ENCODE results near the gene CKMT2. TPM values are rescaled to one million over a fixed set of nuclear protein-coding genes. Genes with fewer than 3 reads are reported as not detected.

Gene CKMT2
- total and polyA plus RNA-seq, 2 of the 4 experiments (the other 2 are of a cell fraction), result 0.21 to 0.36 TPM

DNA sequence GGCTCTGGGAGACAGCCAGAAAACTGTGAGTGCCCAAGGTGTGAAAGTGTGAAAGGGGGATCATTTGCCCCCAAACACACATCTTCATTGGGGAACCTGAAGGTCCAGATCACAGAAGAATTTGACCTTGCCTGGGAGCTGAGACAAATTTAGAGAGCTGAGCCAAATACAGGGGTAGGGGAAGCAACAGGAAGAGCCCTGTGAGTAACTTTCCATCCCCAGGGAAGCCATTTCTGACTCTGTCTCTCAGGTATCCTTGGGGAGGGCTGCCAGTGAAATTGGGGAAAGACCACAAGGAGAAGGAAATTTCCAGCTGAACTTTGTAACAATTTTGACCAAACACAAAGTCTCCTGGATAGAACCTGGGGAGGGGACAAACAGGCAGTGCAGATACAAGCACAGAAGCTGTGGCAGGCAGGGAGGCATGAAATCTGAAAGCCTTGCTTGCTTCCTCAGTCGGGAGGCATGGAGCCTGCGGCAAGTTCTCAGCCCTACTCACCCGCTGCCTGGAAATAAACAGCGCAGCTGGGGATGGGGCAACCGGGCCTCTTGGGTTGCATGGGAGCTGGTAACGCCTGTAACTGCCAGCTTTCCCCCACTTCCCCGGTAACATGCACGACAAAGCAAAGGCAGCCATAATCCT, 36.8 kb downstream of the CKMT2 start:
- Histone ChIP-seq H3K4ac (ENCODE audit: low read depth, low read length) (peak overlapping the region; percentile 41), H3K9ac (ENCODE audit: low read depth, low read length) (no peak overlapping the region), H3K36me3 (ENCODE audit: control insufficient read depth, insufficient read depth, low read length) (no peaks in the 10 kb centered on the region), H4K5ac (ENCODE audit: low read depth, low read length) (no peak overlapping the region), H4K91ac (ENCODE audit: insufficient read depth, low read depth, low read length) (no peak overlapping the region; the same call in 1 of the 2 replicates), H4K8ac (ENCODE audit: low read depth in 2 of 2, low read length in 2 of 2) (peak overlapping the region in 1 of 2 experiments; percentile 22; a peak in 1 of 4 replicates), H2BK20ac (ENCODE audit: low read depth, low read length) (peak overlapping the region; percentile 46), H4K20me1 (ENCODE audit: insufficient read depth, low read length) (no peaks in the 10 kb centered on the region), H2AK9ac (replicated peaks; ENCODE audit: low read depth, low read length, poor library complexity) (peak overlapping the region; percentile 20), H2BK5ac (ENCODE audit: low read depth, low read length, poor library complexity, severe bottlenecking) (peak overlapping the region; percentile 12), H3K56ac (ENCODE audit: extremely low read depth, insufficient read depth, low read length) (no peak overlapping the region), H2BK15ac (ENCODE audit: low read depth, low read length) (peak overlapping the region; percentile 86; the same call in 1 of the 3 replicates), H2BK120ac (ENCODE audit: low read depth, low read length) (no peak overlapping the region), H3K9me1 (ENCODE audit: insufficient read depth, low read length) (peaks cover 4% of the 10 kb centered on the region; the same call in 1 of the 2 replicates), H3K79me1 (ENCODE audit: low read depth in 1 of 2, low read length in 2 of 2) (peaks cover 19 to 35% of the 10 kb centered on the region in 2 experiments), H3K4me1 (ENCODE audit: control insufficient read depth, insufficient read depth, low read length) (peaks cover 9% of the 10 kb centered on the region), H3K9me3 (ENCODE audit: control insufficient read depth, insufficient read depth, low read length) (no peaks in the 10 kb centered on the region), H3K4me2 (ENCODE audit: low read depth, low read length) (no peak overlapping the region), H3K18ac (ENCODE audit: low read depth, low read length) (no peak overlapping the region), H3K14ac (replicated peaks; ENCODE audit: low read depth, low read length) (no peak overlapping the region), H3K27me3 (ENCODE audit: control insufficient read depth, insufficient read depth, low read length) (no peaks in the 10 kb centered on the region), H2AK5ac (ENCODE audit: low read depth, low read length) (peak overlapping the region; percentile 72; the same call in 1 of the 2 replicates), H3K23ac (ENCODE audit: low read depth, low read length) (no peak overlapping the region), H2AFZ (replicated peaks; ENCODE audit: low read length, poor library complexity) (no peak overlapping the region), H3K4me3 (ENCODE audit: insufficient read depth, low read depth, low read length) (no peak overlapping the region), H3K27ac (ENCODE audit: insufficient read depth, low read length) (no peak overlapping the region)
- ChIA-PET CTCF (interaction anchor here (0.9 kb wide), 1 partner anchor 29 kb away, joined by 3 read pairs; no protein-coding TSS in a partner anchor), POLR2A (ENCODE audit: unreplicated experiment) (no interaction called here)
- no TSS peak for BruUV-seq (replicated peaks)
- 93% methylated on average over 3 of the region's 8 CpGs; no CpG with 5 or more reads in 1 of the 2 experiments for WGBS, 2 experiments (ENCODE audit: extremely low coverage in 2 of 2, insufficient read length in 1 of 2)
- intact Hi-C loops (cut with micrococcal nuclease), result no loop called here
- dilution Hi-C loops (cut with HindIII; ENCODE audit: low sequenced_read_pairs, unreplicated experiment), result no loop called here
- TF ChIP-seq FOS (IDR thresholded peaks at IDR 0.05; ENCODE audit: low read depth, low read length) (no peak), RFX5 (IDR thresholded peaks at IDR 0.05; ENCODE audit: low read depth, low read length) (no peak), BHLHE40 (IDR thresholded peaks at IDR 0.05; ENCODE audit: low read depth, low read length) (no peak), NFE2L2 (IDR thresholded peaks at IDR 0.05; ENCODE audit: low read depth, low read length) (no peak), MAFK (IDR thresholded peaks at IDR 0.05; ENCODE audit: low read depth, low read length) (no peak), RAD21 (IDR thresholded peaks at IDR 0.05; ENCODE audit: low read length) (no peak), CEBPB (IDR thresholded peaks at IDR 0.05; ENCODE audit: low read depth, low read length) (no peak), RCOR1 (IDR thresholded peaks at IDR 0.05; ENCODE audit: insufficient replicate concordance, low read length) (no peak), MAZ (IDR thresholded peaks at IDR 0.05; ENCODE audit: borderline replicate concordance, low read depth, low read length) (no peak)
- TF ChIP-seq, protein P1, sequence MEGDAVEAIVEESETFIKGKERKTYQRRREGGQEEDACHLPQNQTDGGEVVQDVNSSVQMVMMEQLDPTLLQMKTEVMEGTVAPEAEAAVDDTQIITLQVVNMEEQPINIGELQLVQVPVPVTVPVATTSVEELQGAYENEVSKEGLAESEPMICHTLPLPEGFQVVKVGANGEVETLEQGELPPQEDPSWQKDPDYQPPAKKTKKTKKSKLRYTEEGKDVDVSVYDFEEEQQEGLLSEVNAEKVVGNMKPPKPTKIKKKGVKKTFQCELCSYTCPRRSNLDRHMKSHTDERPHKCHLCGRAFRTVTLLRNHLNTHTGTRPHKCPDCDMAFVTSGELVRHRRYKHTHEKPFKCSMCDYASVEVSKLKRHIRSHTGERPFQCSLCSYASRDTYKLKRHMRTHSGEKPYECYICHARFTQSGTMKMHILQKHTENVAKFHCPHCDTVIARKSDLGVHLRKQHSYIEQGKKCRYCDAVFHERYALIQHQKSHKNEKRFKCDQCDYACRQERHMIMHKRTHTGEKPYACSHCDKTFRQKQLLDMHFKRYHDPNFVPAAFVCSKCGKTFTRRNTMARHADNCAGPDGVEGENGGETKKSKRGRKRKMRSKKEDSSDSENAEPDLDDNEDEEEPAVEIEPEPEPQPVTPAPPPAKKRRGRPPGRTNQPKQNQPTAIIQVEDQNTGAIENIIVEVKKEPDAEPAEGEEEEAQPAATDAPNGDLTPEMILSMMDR (conservative IDR thresholded peaks at IDR 0.05; ENCODE audit: low read depth, low read length), result no peak
- TF ChIP-seq, protein P2, sequence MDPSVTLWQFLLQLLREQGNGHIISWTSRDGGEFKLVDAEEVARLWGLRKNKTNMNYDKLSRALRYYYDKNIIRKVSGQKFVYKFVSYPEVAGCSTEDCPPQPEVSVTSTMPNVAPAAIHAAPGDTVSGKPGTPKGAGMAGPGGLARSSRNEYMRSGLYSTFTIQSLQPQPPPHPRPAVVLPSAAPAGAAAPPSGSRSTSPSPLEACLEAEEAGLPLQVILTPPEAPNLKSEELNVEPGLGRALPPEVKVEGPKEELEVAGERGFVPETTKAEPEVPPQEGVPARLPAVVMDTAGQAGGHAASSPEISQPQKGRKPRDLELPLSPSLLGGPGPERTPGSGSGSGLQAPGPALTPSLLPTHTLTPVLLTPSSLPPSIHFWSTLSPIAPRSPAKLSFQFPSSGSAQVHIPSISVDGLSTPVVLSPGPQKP (IDR thresholded peaks at IDR 0.05; ENCODE audit: borderline replicate concordance, low read depth, low read length), result no peak
- TF ChIP-seq, protein P3, sequence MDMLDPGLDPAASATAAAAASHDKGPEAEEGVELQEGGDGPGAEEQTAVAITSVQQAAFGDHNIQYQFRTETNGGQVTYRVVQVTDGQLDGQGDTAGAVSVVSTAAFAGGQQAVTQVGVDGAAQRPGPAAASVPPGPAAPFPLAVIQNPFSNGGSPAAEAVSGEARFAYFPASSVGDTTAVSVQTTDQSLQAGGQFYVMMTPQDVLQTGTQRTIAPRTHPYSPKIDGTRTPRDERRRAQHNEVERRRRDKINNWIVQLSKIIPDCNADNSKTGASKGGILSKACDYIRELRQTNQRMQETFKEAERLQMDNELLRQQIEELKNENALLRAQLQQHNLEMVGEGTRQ (IDR thresholded peaks at IDR 0.05; ENCODE audit: low read depth, low read length), result no peak
- DNase-seq, result no peak
- ATAC-seq (ENCODE audit: low read depth), result no peak
- in situ Hi-C loops (cut with MboI; ENCODE audit: low sequenced_read_pairs), result no loop called here

Data from IMR-90 (cell line).